ENCODE results near the gene CERT1.

The CERT1 gene

GRCh38 chr5:75457161-75457560 lies 54.3 kb downstream of the CERT1 start:
- no peaks in the 10 kb centered on the region for H3K9me3 ChIP-seq (ENCODE audit: control insufficient read depth, insufficient read depth, low read length)
- H3F3A ChIP-seq (ENCODE audit: control insufficient read depth, insufficient read depth), result peaks cover 7% of the 10 kb centered on the region; the same call in 1 of the 2 replicates
- no peak for TF ChIP-seq EZH2phosphoT487 (IDR thresholded peaks at IDR 0.05; ENCODE audit: borderline replicate concordance, low read length)
- TF ChIP-seq, protein P1, sequence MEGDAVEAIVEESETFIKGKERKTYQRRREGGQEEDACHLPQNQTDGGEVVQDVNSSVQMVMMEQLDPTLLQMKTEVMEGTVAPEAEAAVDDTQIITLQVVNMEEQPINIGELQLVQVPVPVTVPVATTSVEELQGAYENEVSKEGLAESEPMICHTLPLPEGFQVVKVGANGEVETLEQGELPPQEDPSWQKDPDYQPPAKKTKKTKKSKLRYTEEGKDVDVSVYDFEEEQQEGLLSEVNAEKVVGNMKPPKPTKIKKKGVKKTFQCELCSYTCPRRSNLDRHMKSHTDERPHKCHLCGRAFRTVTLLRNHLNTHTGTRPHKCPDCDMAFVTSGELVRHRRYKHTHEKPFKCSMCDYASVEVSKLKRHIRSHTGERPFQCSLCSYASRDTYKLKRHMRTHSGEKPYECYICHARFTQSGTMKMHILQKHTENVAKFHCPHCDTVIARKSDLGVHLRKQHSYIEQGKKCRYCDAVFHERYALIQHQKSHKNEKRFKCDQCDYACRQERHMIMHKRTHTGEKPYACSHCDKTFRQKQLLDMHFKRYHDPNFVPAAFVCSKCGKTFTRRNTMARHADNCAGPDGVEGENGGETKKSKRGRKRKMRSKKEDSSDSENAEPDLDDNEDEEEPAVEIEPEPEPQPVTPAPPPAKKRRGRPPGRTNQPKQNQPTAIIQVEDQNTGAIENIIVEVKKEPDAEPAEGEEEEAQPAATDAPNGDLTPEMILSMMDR (IDR thresholded peaks at IDR 0.05; ENCODE audit: low read depth, low read length, poor library complexity, severe bottlenecking), result no peak
- H3K27ac ChIP-seq (ENCODE audit: low read depth, low read length), result no peak overlapping the region
- no peak overlapping the region for H3K4me3 ChIP-seq (ENCODE audit: low read length)
- no peaks in the 10 kb centered on the region; the same call in 1 of the 2 replicates for H4K20me1 ChIP-seq (ENCODE audit: control insufficient read depth, insufficient read depth, low read depth, low read length)
- H3K4me2 ChIP-seq (ENCODE audit: low read length), result no peak overlapping the region
- no peaks in the 10 kb centered on the region for H3K27me3 ChIP-seq (ENCODE audit: control insufficient read depth, low read length)
- H3K4me1 ChIP-seq (ENCODE audit: control insufficient read depth, low read length), result peaks cover 21% of the 10 kb centered on the region
- no peaks in the 10 kb centered on the region; the same call in 1 of the 2 replicates for H3K36me3 ChIP-seq (ENCODE audit: control insufficient read depth, low read length)
- no peaks in the 10 kb centered on the region for H3K9me2 ChIP-seq (replicated peaks; ENCODE audit: control insufficient read depth, low read length)
- H3K79me2 ChIP-seq (ENCODE audit: control insufficient read depth, low read length), result peaks cover 11% of the 10 kb centered on the region

- Histone ChIP-seq H3K79me2 (ENCODE audit: control insufficient read depth, low read length) (no peaks in the 10 kb centered on the region), H3K4me1 (ENCODE audit: control insufficient read depth, low read length) (no peaks in the 10 kb centered on the region), H3K4me2 (ENCODE audit: low read length) (no peak overlapping the region), H3K27ac (ENCODE audit: low read depth, low read length) (no peak overlapping the region), H3F3A (ENCODE audit: control insufficient read depth, insufficient read depth) (no peaks in the 10 kb centered on the region), H3K4me3 (ENCODE audit: low read length) (no peak overlapping the region), H3K36me3 (ENCODE audit: control insufficient read depth, low read length) (no peaks in the 10 kb centered on the region), H4K20me1 (ENCODE audit: control insufficient read depth, insufficient read depth, low read depth, low read length) (no peaks in the 10 kb centered on the region), H3K27me3 (ENCODE audit: control insufficient read depth, low read length) (no peaks in the 10 kb centered on the region), H3K9me2 (replicated peaks; ENCODE audit: control insufficient read depth, low read length) (no peaks in the 10 kb centered on the region), H3K9me3 (ENCODE audit: control insufficient read depth, insufficient read depth, low read length) (peaks cover 4% of the 10 kb centered on the region; the same call in 1 of the 2 replicates)
- no peak for TF ChIP-seq EZH2phosphoT487 (IDR thresholded peaks at IDR 0.05; ENCODE audit: borderline replicate concordance, low read length)
- TF ChIP-seq, protein P1 (IDR thresholded peaks at IDR 0.05; ENCODE audit: low read depth, low read length, poor library complexity, severe bottlenecking), result no peak
Observed at GRCh38 chr5:75450069-75450468, 61.4 kb downstream of the CERT1 start.

DNA sequence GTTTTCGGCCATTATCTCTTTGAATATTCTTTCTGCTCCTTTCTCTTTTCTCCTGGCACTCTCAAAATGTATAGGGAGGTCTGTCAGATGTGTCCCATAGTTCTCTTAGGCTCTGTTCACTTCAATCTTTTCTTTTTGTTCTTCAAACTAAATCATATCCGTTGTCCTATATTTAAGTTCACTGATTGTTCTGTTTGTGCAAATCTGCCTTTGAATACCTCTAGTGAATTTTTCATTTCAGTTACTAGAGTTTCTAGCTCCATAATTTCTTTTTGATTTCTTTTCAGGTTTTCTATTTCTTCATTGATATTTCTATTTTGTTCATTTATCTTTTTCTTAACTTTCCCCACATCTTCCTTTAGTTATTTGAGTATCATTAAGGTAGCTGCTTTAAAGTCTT lies 65.4 kb downstream of the CERT1 start:
- no peak overlapping the region for H3K4me3 ChIP-seq (ENCODE audit: low read length)
- H3K9me3 ChIP-seq (ENCODE audit: control insufficient read depth, insufficient read depth, low read length), result peaks cover 4% of the 10 kb centered on the region; the same call in 1 of the 2 replicates
- no peaks in the 10 kb centered on the region for H3K9me2 ChIP-seq (replicated peaks; ENCODE audit: control insufficient read depth, low read length)
- H3K27ac ChIP-seq (ENCODE audit: low read depth, low read length), result no peak overlapping the region
- H3K4me1 ChIP-seq (ENCODE audit: control insufficient read depth, low read length), result no peaks in the 10 kb centered on the region
- H3K79me2 ChIP-seq (ENCODE audit: control insufficient read depth, low read length), result no peaks in the 10 kb centered on the region
- H3K36me3 ChIP-seq (ENCODE audit: control insufficient read depth, low read length), result no peaks in the 10 kb centered on the region
- H3K4me2 ChIP-seq (ENCODE audit: low read length), result no peak overlapping the region
- TF ChIP-seq, protein P1 (IDR thresholded peaks at IDR 0.05; ENCODE audit: low read depth, low read length, poor library complexity, severe bottlenecking), result no peak
- no peak for TF ChIP-seq EZH2phosphoT487 (IDR thresholded peaks at IDR 0.05; ENCODE audit: borderline replicate concordance, low read length)
- H3F3A ChIP-seq (ENCODE audit: control insufficient read depth, insufficient read depth), result no peaks in the 10 kb centered on the region
- no peaks in the 10 kb centered on the region for H4K20me1 ChIP-seq (ENCODE audit: control insufficient read depth, insufficient read depth, low read depth, low read length)
- no peaks in the 10 kb centered on the region for H3K27me3 ChIP-seq (ENCODE audit: control insufficient read depth, low read length)
